Middle frontal gyrus (tissue), 1 donor: ENCODE data around the gene NSF.
"Not testable (repeated sequence)": the region's sequence is repeated elsewhere in the genome, so short reads cannot be mapped to it uniquely, and the experiment has no call there.

Experiments used
- DNase-seq: peaks from one replicate; pipeline ENCODE4 v3.0.0-alpha.2; 2015; ENCODE audit warnings: low spot score; ENCODE audit errors: extremely low spot score

Gene NSF

DNA sequence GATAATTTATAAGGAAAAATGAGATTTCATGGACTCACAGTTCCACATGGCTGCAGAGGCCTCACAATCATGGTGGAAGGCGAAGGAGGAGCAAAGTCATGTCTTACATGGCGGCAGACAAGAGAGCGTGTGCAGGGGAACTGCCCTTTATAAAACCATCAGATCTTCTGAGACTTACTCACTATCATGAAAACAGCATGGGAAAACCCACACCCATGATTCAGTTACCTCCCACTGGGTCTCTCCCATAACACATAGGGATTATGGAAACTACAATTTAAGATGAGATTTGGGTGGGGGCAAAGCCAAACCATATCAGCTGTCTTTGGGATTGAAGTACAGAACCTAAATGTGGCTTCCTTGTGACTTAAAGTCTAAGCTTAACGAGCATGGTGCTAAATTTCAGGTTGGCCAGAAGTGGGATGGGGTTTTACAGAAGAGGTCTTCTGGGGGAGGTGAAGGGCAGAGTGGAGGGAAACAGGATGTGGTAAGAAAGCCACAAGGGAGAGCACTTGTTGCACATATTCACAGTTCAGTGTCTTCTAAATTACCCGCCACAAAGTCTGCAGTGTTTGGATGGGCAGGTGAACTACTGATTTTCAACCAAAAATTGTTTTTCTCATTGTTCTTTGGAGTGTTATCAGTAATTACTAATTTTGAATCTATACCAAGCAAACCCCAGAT, 38.4 kb downstream of the NSF start:
- DNase-seq: not testable (repeated sequence)

GRCh38 chr17:46632146-46632545, 41.7 kb downstream of the NSF start:
- not testable (repeated sequence) for DNase-seq

DNA sequence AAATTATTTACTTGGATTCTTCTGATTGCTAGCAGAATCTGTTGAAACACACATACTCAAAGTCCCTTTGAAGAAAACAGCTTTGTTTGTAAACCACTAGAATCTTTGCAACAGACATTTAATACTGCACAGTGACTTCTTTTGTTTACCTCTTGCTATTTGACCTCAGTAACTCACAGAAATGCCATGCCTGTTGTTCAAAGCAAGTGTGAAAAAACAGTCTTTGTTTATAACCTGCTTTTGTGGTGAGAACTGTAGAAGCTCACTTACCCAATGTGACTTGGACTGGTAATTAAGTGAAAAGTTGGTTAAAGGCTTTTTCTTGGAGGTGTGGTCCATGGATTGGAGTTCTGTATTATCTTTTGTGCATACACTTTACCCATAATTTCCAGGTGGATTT, 44.4 kb downstream of the NSF start:
- not testable (repeated sequence) for DNase-seq

- not testable (repeated sequence) for DNase-seq
These were observed 51.6 kb downstream of the NSF start for GRCh38 chr17:46641861-46642656.

DNA sequence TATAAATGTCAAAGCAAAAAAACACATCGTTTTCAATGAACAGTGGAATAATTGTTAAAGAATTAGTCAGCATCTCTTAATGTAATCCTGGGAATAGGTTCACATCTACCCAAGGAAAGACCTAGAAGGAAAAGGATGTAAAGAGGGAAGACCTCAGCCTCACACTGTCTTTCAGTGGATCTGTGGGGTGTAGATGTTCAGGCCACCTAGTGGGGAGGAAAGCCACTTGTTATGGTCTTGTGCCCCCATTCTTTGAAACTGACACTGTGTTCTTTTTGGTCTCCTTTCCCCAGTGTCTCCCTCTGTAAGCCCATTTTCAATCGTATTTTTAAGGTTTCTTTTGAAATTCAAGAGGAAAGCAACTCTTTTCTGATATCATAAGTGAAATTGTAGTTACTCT, 56.8 kb downstream of the NSF start:
- DNase-seq: not testable (repeated sequence)

DNA sequence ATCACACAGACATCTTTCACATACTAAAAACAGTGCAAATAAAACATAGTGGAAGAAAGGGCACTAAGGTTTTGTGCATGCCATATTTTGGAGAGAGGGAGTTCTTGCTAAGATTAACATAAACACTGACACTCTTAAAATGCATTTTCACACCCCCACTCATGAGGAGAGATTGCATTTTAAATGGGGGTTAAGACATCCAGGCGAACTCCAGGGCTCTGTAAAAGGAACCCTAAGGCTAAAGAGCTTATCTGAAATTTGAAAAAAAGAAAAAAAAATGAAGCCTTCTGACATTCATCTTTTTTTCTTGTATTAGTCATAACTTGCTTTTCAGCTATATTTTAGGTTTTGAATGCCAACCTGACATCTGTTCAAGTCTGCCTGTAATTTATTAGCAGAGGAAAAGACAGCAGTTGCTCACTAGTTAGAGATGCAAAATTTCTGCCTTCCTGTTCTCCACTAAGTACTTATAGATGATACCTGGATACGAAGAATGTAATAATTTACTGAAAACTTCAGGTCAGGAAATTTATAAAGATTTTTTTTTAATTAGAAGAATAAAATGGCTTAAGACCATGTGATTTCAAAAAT, 57.3 kb downstream of the NSF start:
- DNase-seq: not testable (repeated sequence)

DNA sequence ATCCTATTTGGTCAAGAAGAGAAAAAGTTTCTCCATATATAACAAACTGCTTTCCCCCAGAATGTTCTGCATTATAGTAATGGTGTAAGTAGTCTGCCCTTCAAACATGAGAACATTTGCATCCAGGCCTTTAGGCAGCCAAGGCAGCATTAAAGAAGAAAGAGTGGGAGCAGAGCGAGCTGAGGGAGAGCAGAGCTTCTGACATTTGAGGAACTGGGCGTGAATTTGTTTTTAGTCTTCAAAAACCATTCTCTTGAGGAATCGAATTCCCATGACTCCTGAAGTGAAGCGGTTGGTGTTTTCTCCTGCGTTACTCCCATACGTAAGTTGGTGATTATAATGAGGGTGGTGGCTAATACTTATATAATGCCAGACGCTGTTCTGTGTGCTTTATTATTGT, 58.8 kb downstream of the NSF start:
- DNase-seq: not testable (repeated sequence)

GRCh38 chr17:46652024-46652643, 61.7 kb downstream of the NSF start:
- not testable (repeated sequence) for DNase-seq

GRCh38 chr17:46658235-46658634, 67.8 kb downstream of the NSF start:
- DNase-seq: not testable (repeated sequence)

- DNase-seq: not testable (repeated sequence)
These were observed 69.2 kb downstream of the NSF start for GRCh38 chr17:46659702-46660101.

DNA sequence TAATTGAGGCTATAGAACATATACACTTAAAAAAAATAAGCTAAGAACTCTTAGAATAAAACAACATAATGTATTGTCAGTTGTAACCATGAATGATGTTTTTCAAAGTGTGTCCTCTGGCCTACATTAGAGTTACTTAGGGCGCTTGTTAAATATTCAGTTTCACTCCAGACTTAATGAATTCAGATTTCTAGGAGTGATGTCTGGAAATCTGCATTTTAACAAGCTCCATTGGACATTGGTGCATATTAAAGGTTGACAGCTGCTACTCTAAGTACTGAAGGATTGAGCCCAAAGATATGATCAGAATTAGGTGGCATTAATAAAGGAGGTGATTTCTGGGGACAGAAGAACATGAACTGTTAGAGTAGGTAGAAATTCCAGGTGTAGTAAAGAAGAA, 72.7 kb downstream of the NSF start:
- DNase-seq: not testable (repeated sequence)

DNA sequence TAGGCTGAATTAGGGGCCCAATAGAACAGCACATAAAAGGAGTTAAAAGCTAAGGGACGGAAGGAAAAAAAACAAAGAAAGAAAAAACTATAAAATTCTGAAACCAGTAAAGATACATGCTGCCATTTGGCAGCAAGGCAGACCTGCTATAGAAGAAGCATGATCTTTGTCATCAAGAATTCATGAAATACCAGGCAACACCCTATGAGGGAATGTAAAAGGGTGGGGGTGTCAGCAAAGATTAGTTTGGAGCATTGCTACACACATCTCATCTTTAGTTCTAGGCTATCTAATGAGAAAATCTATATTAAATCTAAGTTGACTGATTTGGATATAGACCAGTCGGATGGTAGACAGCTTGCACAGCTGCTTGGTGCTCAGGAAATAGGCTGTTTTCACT, 73.1 kb downstream of the NSF start:
- DNase-seq: not testable (repeated sequence)

DNA sequence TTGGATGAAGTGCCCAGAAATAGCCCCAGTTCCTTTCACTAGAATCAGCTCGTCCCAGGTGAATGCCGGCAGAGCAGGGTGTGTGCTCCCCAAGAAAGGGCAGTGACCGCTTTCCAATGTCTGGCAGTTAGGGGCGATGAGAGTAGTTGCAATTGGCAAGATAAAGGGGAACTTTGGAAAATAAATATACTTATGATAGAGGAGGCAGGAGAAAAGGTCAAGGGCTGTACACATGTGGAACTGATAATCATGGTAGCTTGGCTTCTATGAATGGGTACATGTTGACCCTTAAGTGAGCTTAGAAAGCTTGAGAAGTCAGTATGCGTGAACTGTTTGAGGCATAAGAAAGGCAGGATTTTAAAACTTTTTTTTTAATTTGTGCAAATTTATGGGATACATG, 75.5 kb downstream of the NSF start:
- DNase-seq: not testable (repeated sequence)

GRCh38 chr17:46670789-46671188, 80.3 kb downstream of the NSF start:
- DNase-seq: not testable (repeated sequence)

GRCh38 chr17:46672777-46673176, 82.3 kb downstream of the NSF start:
- not testable (repeated sequence) for DNase-seq

DNA sequence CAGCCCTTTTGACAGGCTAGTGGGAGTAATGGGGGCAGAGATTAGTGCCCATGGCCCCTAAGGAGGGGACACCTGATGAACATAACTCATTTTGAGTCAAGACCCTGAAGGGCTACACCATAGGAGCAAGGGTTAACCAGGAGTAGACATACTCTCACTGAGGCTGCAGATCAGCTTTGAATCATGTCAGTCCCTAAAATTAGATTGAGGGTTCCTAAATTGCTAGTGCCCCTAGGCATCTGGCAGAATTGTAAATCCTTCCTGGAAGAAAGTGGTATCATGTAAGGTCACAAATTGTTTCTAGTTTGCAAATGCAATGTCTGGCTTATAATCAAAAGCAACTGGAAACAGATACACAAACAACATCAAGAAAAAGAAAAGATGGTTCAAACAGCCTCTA, 87.3 kb downstream of the NSF start:
- not testable (repeated sequence) for DNase-seq

- not testable (repeated sequence) for DNase-seq
These were observed 93.2 kb downstream of the NSF start for GRCh38 chr17:46683653-46684052.

- peak; percentile 11 for DNase-seq
These were observed 94.8 kb downstream of the NSF start for GRCh38 chr17:46685284-46685683.

DNA sequence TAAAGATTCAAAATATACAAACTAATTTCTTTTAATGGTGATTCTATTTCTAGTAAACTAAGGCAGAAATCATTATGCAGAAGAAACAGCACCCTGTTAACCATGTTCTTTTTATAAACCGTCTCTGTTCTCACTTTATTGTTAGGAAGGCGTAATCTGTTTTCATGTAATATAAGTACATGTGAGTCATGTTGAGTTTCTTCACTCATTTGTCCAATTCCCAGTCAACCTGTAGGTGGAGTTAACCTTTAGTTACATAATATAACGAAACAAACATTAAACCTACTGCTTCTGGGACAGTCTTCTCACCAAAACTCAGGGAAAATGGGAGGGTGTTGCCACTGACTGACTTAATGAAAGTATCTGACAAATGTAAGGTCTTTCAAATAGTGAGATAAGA, 101.7 kb downstream of the NSF start:
- DNase-seq: not testable (repeated sequence)

DNA sequence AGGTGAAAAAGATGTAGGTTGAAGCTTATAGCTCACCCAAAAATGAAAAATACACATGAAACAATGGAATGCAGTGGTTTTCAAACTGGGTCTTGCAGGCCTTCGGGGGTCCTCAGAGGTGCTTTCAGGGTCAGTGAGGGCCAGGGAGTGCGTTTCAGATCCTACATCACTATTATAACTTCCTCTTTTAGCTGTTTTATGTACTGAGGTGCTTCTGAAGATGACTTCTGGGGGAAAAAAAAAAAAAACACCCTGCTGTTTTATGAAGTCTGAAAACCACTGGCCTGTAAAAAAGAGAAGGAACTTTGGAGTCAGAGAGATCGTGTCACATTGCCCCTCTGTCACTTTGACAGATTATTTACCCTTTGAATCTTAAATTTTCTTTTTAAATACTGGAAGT, 102.8 kb downstream of the NSF start:
- DNase-seq: not testable (repeated sequence)

DNA sequence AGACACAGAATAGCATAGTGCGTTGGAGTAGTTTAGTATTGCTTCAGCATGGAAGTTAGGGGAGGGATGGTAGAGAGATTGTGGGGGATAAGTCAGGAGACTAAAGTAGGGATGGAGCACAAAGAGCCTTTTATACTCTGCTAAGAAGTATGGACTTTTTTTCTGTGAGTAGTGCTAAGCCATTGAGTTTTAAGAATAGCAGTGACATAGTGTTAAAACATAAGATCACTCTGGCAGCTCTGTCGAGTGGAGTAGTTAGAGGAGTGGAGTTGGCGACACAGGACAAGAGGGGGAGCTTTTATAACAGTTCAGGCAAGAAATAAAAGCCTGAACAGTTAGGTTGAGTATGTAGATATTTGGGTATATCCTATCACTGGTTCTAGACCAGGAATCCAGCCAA, 106.1 kb downstream of the NSF start:
- not testable (repeated sequence) for DNase-seq

DNA sequence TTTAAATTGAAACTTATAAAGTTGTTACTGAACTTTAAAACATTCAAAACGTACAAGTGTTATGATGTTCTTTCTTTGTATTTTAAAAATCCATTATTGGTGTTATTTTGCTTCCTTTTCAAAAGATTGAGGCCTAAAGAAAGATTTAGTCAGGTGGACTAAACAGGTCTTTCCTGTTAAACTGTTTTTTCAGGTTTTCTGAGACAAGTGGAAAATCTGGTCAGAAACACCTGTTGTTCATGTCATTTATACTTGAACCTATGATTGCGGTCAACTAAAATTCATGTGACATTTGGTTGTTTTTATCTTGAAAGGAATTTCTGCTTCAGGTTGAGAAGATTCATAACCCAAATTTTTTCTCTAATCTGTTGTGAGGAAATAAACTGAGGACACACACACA, 108.5 kb downstream of the NSF start:
- not testable (repeated sequence) for DNase-seq
